Measurements from ENCODE around the gene GPR137B. TPM values are rescaled to one million over a fixed set of nuclear protein-coding genes. Genes with fewer than 3 reads are reported as not detected.

Gene GPR137B
- total RNA-seq, 1 experiment from 2014 or later = 4.2 TPM

GRCh38 chr1:236111527-236112331, 30.6 kb upstream of the GPR137B start:
- in situ Hi-C loops (cut with HindIII; ENCODE audit: low sequenced_read_pairs) = loop anchor here (25.0 kb wide), 1 partner anchor 376 kb away; no protein-coding TSS in a partner anchor
- no peak for DNase-seq (ENCODE audit: low spot score)

- no peak for DNase-seq (ENCODE audit: low spot score)
- in situ Hi-C loops (cut with HindIII; ENCODE audit: low sequenced_read_pairs) = loop anchor here (25.0 kb wide), 1 partner anchor 375 kb away; no protein-coding TSS in a partner anchor
These were observed 30.1 kb upstream of the GPR137B start for GRCh38 chr1:236112332-236112627.

- DNase-seq (ENCODE audit: low spot score) = no peak
- in situ Hi-C loops (cut with HindIII; ENCODE audit: low sequenced_read_pairs) = loop anchor here (25.0 kb wide), 1 partner anchor 374 kb away; no protein-coding TSS in a partner anchor
These were observed 28.9 kb upstream of the GPR137B start for GRCh38 chr1:236113324-236114032.

- no peak for DNase-seq (ENCODE audit: low spot score)
- in situ Hi-C loops (cut with HindIII; ENCODE audit: low sequenced_read_pairs) = loop anchor here (25.0 kb wide), 1 partner anchor 373 kb away; no protein-coding TSS in a partner anchor
These were observed 28.1 kb upstream of the GPR137B start for GRCh38 chr1:236114076-236114747.

- DNase-seq (ENCODE audit: low spot score) = no peak
- in situ Hi-C loops (cut with HindIII; ENCODE audit: low sequenced_read_pairs) = loop anchor here (25.0 kb wide), 1 partner anchor 370 kb away; no protein-coding TSS in a partner anchor
These were observed 24.6 kb upstream of the GPR137B start for GRCh38 chr1:236117710-236118109.

- in situ Hi-C loops (cut with HindIII; ENCODE audit: low sequenced_read_pairs) = loop anchor here (25.0 kb wide), 1 partner anchor 367 kb away; no protein-coding TSS in a partner anchor
- DNase-seq (ENCODE audit: low spot score) = no peak
These were observed 22.3 kb upstream of the GPR137B start for GRCh38 chr1:236119943-236120484.

GRCh38 chr1:236120721-236121153, 21.6 kb upstream of the GPR137B start:
- in situ Hi-C loops (cut with HindIII; ENCODE audit: low sequenced_read_pairs) = loop anchor here (25.0 kb wide), 1 partner anchor 367 kb away; no protein-coding TSS in a partner anchor
- DNase-seq (ENCODE audit: low spot score) = no peak

- in situ Hi-C loops (cut with HindIII; ENCODE audit: low sequenced_read_pairs) = loop anchor here (25.0 kb wide), 1 partner anchor 365 kb away; no protein-coding TSS in a partner anchor
- DNase-seq (ENCODE audit: low spot score) = no peak
These were observed 20.2 kb upstream of the GPR137B start for GRCh38 chr1:236122176-236122575.

- DNase-seq (ENCODE audit: low spot score) = no peak
- in situ Hi-C loops (cut with HindIII; ENCODE audit: low sequenced_read_pairs) = loop anchor here (25.0 kb wide), 1 partner anchor 364 kb away; no protein-coding TSS in a partner anchor
These were observed 18.8 kb upstream of the GPR137B start for GRCh38 chr1:236123563-236123962.

- no peak for DNase-seq (ENCODE audit: low spot score)
- in situ Hi-C loops (cut with HindIII; ENCODE audit: low sequenced_read_pairs) = loop anchor here (25.0 kb wide), 1 partner anchor 362 kb away; no protein-coding TSS in a partner anchor
These were observed 17.4 kb upstream of the GPR137B start for GRCh38 chr1:236124965-236125364.

- no peak for DNase-seq (ENCODE audit: low spot score)
- in situ Hi-C loops (cut with HindIII; ENCODE audit: low sequenced_read_pairs) = no loop called here
These were observed 15.3 kb upstream of the GPR137B start for GRCh38 chr1:236127045-236127444.

- in situ Hi-C loops (cut with HindIII; ENCODE audit: low sequenced_read_pairs) = no loop called here
- peak; percentile 16 for DNase-seq (ENCODE audit: low spot score)
These were observed 13.6 kb upstream of the GPR137B start for GRCh38 chr1:236128646-236129178.

- DNase-seq (ENCODE audit: low spot score) = peak; percentile 15
These were observed 13.0 kb upstream of the GPR137B start for GRCh38 chr1:236129306-236129705.

GRCh38 chr1:236130372-236130771, 12.0 kb upstream of the GPR137B start:
- in situ Hi-C loops (cut with HindIII; ENCODE audit: low sequenced_read_pairs) = no loop called here
- no peak for DNase-seq (ENCODE audit: low spot score)

More at GRCh38 chr1:236129306-236129705, 13.0 kb upstream of the GPR137B start:
- in situ Hi-C loops (cut with HindIII; ENCODE audit: low sequenced_read_pairs) = no loop called here

- DNase-seq (ENCODE audit: low spot score) = no peak
- in situ Hi-C loops (cut with HindIII; ENCODE audit: low sequenced_read_pairs) = no loop called here
These were observed 10.4 kb upstream of the GPR137B start for GRCh38 chr1:236131916-236132315.

GRCh38 chr1:236132420-236133046, 9.8 kb upstream of the GPR137B start:
- DNase-seq (ENCODE audit: low spot score) = no peak
- in situ Hi-C loops (cut with HindIII; ENCODE audit: low sequenced_read_pairs) = no loop called here

GRCh38 chr1:236133339-236133738, 9.0 kb upstream of the GPR137B start:
- in situ Hi-C loops (cut with HindIII; ENCODE audit: low sequenced_read_pairs) = no loop called here
- DNase-seq (ENCODE audit: low spot score) = no peak

- no peak for DNase-seq (ENCODE audit: low spot score)
- in situ Hi-C loops (cut with HindIII; ENCODE audit: low sequenced_read_pairs) = no loop called here
These were observed 8.5 kb upstream of the GPR137B start for GRCh38 chr1:236133802-236134201.
